Measurements from ENCODE around the gene CHP1. TPM values are rescaled to one million over a fixed set of nuclear protein-coding genes. Genes with fewer than 3 reads are reported as not detected.

Gene CHP1
- total and polyA plus RNA-seq, 9 of the 15 experiments (the other 6 are each of a cell fraction or from before 2014, with no cell fraction given) = 31.7 to 83.4 (median 67.6) TPM

DNA sequence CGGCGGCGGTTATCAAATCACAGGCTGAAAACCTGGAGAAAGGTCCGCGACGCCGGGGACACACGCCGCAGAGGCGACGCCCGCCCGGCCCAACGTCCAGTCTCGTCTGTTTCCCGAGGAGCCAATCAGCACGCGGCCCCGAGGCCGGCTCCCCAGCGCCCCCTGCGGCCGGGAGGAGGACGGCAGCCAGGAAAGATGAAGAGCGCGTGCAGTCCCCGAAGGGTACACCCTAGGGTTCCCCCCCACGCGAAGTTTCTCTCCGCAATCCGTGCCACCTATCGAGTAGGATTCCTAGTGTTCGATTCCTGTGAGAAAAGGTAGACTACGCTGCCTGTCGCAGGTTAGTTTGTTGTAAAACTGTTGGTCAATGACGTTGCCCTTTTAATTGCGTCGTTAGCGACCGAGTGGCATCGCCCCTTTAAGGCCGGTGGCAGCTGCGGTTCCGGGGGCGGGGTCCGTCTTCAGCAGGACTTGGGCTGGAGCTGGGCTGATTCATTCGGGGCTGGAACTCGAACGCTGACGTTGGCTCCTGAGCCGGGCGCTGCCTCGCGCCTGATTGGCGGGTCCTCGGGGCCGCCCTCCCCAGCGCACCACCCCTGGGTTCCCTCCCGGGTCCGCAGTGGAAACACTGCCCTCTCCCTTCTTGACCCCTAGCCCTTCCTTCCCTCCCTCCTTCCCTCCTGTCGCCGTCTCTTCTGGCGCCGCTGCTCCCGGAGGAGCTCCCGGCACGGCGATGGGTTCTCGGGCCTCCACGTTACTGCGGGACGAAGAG is at the start of gene CHP1, which contains the start of gene EXD1 (continued):
- TF ChIP-seq, protein P1, sequence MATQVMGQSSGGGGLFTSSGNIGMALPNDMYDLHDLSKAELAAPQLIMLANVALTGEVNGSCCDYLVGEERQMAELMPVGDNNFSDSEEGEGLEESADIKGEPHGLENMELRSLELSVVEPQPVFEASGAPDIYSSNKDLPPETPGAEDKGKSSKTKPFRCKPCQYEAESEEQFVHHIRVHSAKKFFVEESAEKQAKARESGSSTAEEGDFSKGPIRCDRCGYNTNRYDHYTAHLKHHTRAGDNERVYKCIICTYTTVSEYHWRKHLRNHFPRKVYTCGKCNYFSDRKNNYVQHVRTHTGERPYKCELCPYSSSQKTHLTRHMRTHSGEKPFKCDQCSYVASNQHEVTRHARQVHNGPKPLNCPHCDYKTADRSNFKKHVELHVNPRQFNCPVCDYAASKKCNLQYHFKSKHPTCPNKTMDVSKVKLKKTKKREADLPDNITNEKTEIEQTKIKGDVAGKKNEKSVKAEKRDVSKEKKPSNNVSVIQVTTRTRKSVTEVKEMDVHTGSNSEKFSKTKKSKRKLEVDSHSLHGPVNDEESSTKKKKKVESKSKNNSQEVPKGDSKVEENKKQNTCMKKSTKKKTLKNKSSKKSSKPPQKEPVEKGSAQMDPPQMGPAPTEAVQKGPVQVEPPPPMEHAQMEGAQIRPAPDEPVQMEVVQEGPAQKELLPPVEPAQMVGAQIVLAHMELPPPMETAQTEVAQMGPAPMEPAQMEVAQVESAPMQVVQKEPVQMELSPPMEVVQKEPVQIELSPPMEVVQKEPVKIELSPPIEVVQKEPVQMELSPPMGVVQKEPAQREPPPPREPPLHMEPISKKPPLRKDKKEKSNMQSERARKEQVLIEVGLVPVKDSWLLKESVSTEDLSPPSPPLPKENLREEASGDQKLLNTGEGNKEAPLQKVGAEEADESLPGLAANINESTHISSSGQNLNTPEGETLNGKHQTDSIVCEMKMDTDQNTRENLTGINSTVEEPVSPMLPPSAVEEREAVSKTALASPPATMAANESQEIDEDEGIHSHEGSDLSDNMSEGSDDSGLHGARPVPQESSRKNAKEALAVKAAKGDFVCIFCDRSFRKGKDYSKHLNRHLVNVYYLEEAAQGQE (IDR thresholded peaks at IDR 0.05; ENCODE audit: borderline replicate concordance) = peak; percentile 4; the same call in 1 of the 2 replicates
- TF ChIP-seq, protein P1 (CRISPR knock-in tag; IDR thresholded peaks at IDR 0.05; ENCODE audit: low read depth) = no peak
- TF ChIP-seq MCM7 (IDR thresholded peaks at IDR 0.05) = no peak
- TF ChIP-seq, protein P2, sequence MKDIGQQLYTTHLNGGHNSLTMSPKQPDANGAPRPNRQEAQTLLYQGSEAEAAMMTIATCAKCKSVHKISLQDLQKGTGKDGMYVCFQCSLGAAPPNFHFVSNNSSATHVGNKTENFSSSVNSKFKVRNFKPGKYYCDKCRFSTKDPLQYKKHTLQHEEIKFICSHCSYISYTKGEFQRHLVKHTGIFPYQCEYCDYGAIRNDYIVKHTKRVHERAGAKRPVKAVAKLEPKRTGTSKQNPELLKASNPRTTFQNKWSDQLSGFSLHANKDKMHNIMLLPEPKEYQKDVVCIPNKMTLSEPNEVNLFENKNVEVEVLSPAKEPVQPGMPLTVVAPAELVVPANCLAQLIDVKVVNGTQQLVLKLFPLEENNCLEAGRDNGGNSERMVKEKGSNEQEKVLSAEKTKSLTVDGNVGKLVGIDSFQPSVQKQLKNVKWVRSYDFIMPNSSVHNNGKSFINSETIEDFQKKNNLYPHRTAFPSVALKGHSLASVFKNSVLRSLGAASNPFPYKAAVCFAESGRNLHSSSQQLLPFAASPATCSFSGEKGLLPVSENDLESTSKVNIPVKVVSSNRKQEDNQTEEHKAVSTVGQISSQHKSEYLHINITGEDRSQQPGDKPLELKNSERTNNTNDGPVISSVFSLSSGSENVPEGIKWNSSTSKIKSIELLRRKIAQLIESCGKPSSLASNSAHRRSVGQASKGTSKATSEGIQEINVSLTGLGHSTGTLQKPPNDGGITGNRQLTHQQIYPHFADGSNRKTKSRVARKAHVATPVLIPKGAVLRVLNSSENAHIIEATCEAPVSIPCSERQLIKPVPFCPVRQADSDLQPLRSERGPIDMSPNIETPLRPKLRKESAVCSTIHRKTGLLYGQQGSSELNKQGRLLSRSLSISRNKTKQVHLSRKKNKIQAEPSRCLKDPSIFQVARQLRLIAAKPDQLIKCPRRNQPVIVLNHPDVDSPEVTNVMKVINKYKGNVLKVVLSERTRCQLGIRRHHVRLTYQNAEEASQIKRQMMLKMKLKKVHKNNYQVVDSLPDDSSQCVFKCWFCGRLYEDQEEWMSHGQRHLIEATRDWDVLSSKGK (CRISPR knock-in tag; IDR thresholded peaks at IDR 0.05) = no peak
- no peak for TF ChIP-seq ZNF165 (CRISPR knock-in tag; IDR thresholded peaks at IDR 0.05; ENCODE audit: borderline replicate concordance)
- TF ChIP-seq, protein P3, sequence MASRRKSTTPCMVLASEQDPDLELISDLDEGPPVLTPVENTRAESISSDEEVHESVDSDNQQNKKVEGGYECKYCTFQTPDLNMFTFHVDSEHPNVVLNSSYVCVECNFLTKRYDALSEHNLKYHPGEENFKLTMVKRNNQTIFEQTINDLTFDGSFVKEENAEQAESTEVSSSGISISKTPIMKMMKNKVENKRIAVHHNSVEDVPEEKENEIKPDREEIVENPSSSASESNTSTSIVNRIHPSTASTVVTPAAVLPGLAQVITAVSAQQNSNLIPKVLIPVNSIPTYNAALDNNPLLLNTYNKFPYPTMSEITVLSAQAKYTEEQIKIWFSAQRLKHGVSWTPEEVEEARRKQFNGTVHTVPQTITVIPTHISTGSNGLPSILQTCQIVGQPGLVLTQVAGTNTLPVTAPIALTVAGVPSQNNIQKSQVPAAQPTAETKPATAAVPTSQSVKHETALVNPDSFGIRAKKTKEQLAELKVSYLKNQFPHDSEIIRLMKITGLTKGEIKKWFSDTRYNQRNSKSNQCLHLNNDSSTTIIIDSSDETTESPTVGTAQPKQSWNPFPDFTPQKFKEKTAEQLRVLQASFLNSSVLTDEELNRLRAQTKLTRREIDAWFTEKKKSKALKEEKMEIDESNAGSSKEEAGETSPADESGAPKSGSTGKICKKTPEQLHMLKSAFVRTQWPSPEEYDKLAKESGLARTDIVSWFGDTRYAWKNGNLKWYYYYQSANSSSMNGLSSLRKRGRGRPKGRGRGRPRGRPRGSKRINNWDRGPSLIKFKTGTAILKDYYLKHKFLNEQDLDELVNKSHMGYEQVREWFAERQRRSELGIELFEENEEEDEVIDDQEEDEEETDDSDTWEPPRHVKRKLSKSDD (conservative IDR thresholded peaks at IDR 0.05; ENCODE audit: low read length) = 0 out of 2 replicates have a peak, but pooled peaks have one; percentile 23
- TF ChIP-seq CCNT2 (IDR thresholded peaks at IDR 0.05; ENCODE audit: borderline replicate concordance, extremely low read depth, insufficient read length, low read depth, low read length) = peak; percentile 85

Measured in K562 (cell line).